Measurements from ENCODE around the gene FGF22. TPM values are rescaled to one million over a fixed set of nuclear protein-coding genes. Genes with fewer than 3 reads are reported as not detected.

FGF22 gene
- total and polyA plus RNA-seq, 2 donors from 2014 or later, result 0.19 to 0.71 TPM

Other genes with a start within 250 kb of the FGF22 start
- 1.9 TPM for gene C2CD4C, start 230.7 kb upstream of the FGF22 start, total RNA-seq
- gene C2CD4C, start 230.7 kb upstream of the FGF22 start, polyA plus RNA-seq (ENCODE audit: insufficient read depth, low read depth, low replicate concordance), result 0.99 TPM
- gene SHC2, start 178.8 kb upstream of the FGF22 start, total RNA-seq, result 24.4 TPM
- 10.7 TPM for gene SHC2, start 178.8 kb upstream of the FGF22 start, polyA plus RNA-seq (ENCODE audit: insufficient read depth, low read depth, low replicate concordance)
- gene MADCAM1, start 143.4 kb upstream of the FGF22 start, total RNA-seq, result 0.50 TPM
- 0.77 TPM for gene MADCAM1, start 143.4 kb upstream of the FGF22 start, polyA plus RNA-seq (ENCODE audit: insufficient read depth, low read depth, low replicate concordance)
- 23.1 TPM for gene TPGS1, start 132.4 kb upstream of the FGF22 start, total RNA-seq
- gene TPGS1, start 132.4 kb upstream of the FGF22 start, polyA plus RNA-seq (ENCODE audit: insufficient read depth, low read depth, low replicate concordance), result 17.9 TPM
- 33.8 TPM for gene CDC34, start 108.1 kb upstream of the FGF22 start, total RNA-seq
- 72.3 TPM for gene CDC34, start 108.1 kb upstream of the FGF22 start, polyA plus RNA-seq (ENCODE audit: insufficient read depth, low read depth, low replicate concordance)
- 2.8 TPM for gene GZMM, start 95.8 kb upstream of the FGF22 start, total RNA-seq
- not detected for gene GZMM, start 95.8 kb upstream of the FGF22 start, polyA plus RNA-seq (ENCODE audit: insufficient read depth, low read depth, low replicate concordance)
- gene BSG, start 67.3 kb upstream of the FGF22 start, total RNA-seq, result 554 TPM
- gene BSG, start 67.3 kb upstream of the FGF22 start, polyA plus RNA-seq (ENCODE audit: insufficient read depth, low read depth, low replicate concordance), result 984 TPM
- gene HCN2, start 50.0 kb upstream of the FGF22 start, total RNA-seq, result 0.31 TPM
- 1.3 TPM for gene HCN2, start 50.0 kb upstream of the FGF22 start, polyA plus RNA-seq (ENCODE audit: insufficient read depth, low read depth, low replicate concordance)
- gene POLRMT, start 6.3 kb upstream of the FGF22 start, total RNA-seq, result 49.8 TPM
- gene POLRMT, start 6.3 kb upstream of the FGF22 start, polyA plus RNA-seq (ENCODE audit: insufficient read depth, low read depth, low replicate concordance), result 117 TPM
- gene RNF126, start 23.3 kb downstream of the FGF22 start, total RNA-seq, result 38.0 TPM
- gene RNF126, start 23.3 kb downstream of the FGF22 start, polyA plus RNA-seq (ENCODE audit: insufficient read depth, low read depth, low replicate concordance), result 33.3 TPM
- gene FSTL3, start 36.5 kb downstream of the FGF22 start, total RNA-seq, result 63.0 TPM
- gene FSTL3, start 36.5 kb downstream of the FGF22 start, polyA plus RNA-seq (ENCODE audit: insufficient read depth, low read depth, low replicate concordance), result 23.9 TPM
- gene PRSS57, start 55.6 kb downstream of the FGF22 start, total RNA-seq, result not detected
- not detected for gene PRSS57, start 55.6 kb downstream of the FGF22 start, polyA plus RNA-seq (ENCODE audit: insufficient read depth, low read depth, low replicate concordance)
- gene PALM, start 69.1 kb downstream of the FGF22 start, total RNA-seq, result 49.4 TPM
- gene PALM, start 69.1 kb downstream of the FGF22 start, polyA plus RNA-seq (ENCODE audit: insufficient read depth, low read depth, low replicate concordance), result 92.3 TPM
- 17.8 TPM for gene MISP, start 111.2 kb downstream of the FGF22 start, total RNA-seq
- gene MISP, start 111.2 kb downstream of the FGF22 start, polyA plus RNA-seq (ENCODE audit: insufficient read depth, low read depth, low replicate concordance), result 19.6 TPM
- gene PTBP1, start 157.6 kb downstream of the FGF22 start, total RNA-seq, result 339 TPM
- gene PTBP1, start 157.6 kb downstream of the FGF22 start, polyA plus RNA-seq (ENCODE audit: insufficient read depth, low read depth, low replicate concordance), result 102 TPM
- gene PLPPR3, start 182.1 kb downstream of the FGF22 start, total RNA-seq, result not detected
- not detected for gene PLPPR3, start 182.1 kb downstream of the FGF22 start, polyA plus RNA-seq (ENCODE audit: insufficient read depth, low read depth, low replicate concordance)
- gene AZU1, start 188.0 kb downstream of the FGF22 start, total RNA-seq, result 0.50 TPM
- gene AZU1, start 188.0 kb downstream of the FGF22 start, polyA plus RNA-seq (ENCODE audit: insufficient read depth, low read depth, low replicate concordance), result not detected
- gene PRTN3, start 201.1 kb downstream of the FGF22 start, total RNA-seq, result not detected
- not detected for gene PRTN3, start 201.1 kb downstream of the FGF22 start, polyA plus RNA-seq (ENCODE audit: insufficient read depth, low read depth, low replicate concordance)
- gene ELANE, start 212.4 kb downstream of the FGF22 start, total RNA-seq, result 0.85 TPM
- not detected for gene ELANE, start 212.4 kb downstream of the FGF22 start, polyA plus RNA-seq (ENCODE audit: insufficient read depth, low read depth, low replicate concordance)
- gene CFD, start 219.8 kb downstream of the FGF22 start, total RNA-seq, result 35.1 TPM
- gene CFD, start 219.8 kb downstream of the FGF22 start, polyA plus RNA-seq (ENCODE audit: insufficient read depth, low read depth, low replicate concordance), result 4.6 TPM

Data from kidney (tissue), 2 donors.